ENCODE data around the gene ZNRF3.

GRCh38 chr22:28907311-28908008 is 24.1 kb downstream of the ZNRF3 start:
- TF ChIP-seq EZH2 (IDR thresholded peaks at IDR 0.05; ENCODE audit: low read depth, unreplicated experiment) (no peak), CTCF (conservative IDR thresholded peaks at IDR 0.05; ENCODE audit: low read depth in 2 of 2) (no peak)
